ENCODE results near the gene PTTG1IP.

The PTTG1IP gene

DNA sequence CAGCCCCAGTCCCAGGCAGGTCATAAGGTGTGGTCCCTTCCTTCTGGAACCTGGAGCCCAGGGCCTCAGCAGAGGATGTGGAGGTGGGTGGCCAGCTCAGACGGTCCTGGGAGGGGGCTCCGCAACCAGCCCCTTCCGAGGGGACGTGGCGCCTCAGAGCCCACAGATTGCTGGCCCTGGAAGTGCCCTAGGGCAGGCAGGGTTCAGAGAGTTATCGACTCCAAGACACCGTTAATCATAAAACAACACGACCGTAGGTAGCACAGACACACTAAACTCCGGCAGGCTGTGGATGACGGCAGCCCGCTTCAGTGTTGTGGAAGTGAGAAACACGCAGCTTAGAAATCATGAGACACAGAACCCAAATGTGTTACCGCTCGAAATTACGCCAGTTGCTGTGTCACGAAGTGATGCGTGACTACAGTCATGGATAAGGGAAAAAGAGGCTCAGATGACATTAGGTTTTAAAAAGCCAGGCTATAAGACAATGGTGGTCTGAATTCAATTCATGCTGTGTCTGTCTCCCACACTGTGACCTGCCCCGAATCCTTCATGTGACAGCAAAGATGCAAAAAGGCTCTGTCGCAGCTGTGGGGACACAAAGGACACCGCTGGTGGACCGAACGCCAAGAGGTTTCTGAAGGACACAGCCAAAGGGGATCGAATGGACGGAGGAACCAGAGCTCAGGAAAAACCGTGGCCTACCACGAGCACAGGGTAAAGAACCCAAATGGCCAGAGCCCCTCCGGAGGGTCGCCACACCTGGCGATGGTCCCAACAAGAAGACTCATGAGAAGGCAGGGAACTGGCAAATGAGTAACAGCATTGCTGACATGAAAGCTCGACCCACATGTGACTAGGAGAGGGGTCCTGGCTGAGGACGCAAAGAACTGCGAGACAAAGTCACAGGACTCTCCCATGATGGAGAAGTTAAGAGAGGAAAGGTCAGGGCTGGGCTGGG is 53.9 kb downstream of the PTTG1IP start:
- no peak for DNase-seq

DNA sequence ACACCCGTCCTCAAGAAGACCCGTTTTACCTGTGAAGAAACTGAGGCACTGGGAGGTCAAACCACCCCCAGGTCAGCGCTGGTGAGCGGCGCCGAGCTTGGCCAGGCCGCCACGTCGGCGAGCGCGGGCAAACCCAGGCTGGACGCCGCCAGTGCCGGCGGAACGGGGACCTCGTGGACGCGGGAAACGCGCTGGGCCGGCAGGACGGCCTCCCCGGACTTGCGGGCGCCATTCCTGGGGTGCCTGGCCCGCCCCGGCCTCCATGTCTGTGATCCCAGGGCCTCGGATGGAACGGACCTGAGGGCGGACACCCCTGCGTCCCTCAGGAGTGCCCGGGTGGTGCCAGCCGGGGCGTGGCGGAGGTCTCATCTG is 54.9 kb downstream of the PTTG1IP start:
- DNase-seq: no peak

DNA sequence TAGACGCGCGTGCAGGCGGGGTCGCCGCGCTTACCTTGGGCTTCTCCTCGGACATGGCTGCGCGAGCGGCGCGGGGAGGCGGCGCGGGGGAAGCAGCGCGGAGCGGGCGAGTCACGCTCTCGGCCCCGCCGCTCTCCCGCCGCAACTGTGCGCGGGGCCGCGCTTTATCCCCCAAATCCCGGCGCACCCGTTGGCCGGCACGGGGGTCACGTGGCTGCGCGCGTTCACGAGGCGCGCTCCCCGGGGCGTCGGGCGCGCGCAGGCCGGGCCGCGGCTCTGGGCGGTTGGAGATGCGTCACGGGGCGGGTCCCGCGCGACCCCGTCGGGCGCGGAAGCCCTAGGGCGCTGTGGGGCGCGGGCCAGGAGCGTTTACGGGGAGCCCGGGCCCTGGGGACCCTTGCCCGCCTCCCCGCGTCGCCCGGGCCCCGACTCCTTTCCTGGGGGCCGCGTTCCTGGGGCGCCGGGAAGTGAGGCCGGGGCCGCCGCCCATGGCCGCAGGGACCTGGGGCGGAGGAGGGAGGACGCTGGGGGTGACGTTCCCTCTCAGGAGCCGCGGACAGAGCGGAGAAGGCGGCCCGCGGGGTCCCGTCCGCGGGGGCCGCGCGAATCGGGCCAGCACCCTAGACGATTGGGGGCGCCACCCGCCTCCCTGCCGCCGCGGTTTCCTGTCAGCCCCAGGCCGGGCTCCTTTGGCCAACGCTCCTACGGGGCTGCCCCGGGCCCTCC is 55.4 kb downstream of the PTTG1IP start, which contains the start of gene SUMO3:
TSS of gene SUMO3 (minus strand) at position 149 of the 726 bp plus-strand sequence. CDS start at position 55, 94 bp downstream.
- DNase-seq: peak; percentile 45 to 55

DNA sequence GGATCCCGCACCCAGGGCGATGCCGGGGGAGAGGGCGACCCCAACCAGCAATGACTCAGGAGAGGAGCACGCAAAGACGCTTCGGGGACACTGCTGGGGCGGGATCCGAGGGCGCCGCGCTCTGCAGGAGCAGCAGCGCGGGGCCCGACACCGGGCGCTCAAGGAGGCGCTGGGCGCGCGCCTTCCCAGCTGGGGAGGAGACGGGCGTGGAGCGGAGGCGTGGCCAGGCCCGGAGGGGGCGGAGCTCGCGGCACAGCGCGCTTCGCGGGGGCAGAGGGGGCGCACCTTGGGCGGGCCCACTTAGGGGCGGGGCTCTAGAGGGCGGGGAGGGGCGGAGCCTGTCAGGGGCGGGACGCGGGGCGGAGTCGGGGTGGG is 56.0 kb downstream of the PTTG1IP start:
- peak; percentile 71 for DNase-seq

DNA sequence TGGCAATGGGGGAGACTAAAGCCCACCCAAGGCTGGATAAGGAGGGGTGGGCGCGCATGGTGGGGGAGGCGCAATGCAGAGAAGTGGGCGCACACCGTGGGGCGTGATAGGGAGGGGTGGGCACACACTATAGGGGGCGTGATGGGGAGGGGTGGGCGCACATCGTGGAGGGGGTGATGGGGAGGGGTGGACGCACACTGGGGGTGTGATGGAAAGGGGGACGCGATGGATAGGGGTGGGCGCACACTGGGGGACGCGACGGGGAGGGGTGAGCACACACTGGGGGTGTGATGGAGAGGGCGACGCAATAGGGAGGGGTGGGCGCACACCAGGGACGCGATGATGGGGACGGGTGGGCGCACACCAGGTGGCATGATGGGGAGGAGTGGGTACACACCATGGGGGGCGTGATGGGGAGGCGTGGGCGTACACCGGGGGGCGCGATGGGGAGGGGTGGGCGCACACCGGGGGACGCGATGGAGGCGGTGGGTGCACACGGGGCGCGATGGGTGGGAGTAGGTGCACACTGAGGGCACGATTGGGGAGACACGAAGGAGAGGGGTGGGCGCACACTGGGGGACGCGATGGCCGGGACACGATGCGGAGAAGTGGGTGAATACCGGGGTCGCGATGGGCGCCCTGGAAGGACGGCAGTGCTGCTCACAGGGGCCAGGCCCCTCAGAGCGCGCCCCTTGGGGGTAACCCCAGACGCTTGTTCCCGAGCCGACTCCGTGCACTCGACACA is 56.6 kb downstream of the PTTG1IP start:
- no peak for DNase-seq

DNA sequence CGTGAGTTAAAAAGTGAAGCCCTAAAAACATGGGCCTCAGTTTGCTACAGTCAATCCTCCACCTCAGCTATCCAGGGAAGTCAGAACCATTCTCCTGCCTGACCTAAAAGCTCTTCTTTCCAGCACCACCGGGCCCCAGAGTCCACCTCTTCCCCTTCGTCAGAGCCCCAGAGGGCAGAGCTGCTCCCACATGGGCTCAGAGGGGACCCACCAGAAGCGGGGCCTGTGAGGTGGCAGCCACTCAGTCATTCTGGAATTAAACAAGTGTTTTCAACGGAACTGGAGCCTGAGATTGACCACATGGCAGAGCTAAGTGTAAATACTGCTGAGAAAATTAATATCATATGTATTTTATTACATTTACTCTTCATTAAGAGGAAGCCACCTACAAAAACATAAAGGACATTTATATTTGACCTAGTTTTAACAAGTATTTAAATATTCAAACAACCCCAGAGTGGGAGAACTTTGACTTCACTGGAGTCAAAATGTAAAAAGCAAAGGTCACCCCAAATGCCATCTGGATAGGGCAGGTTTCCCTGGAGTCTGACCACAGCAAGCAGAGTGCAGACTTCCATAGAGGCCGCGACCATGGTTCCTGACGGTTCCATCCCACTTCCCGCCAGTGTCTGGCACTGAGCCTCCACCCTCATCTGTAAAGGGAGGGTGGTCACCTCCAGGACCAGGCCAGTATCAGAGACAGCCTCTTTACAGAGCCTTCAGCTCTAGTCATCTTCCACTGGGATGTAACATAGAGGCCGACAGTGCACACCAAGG is 57.5 kb downstream of the PTTG1IP start:
- DNase-seq: no peak

DNA sequence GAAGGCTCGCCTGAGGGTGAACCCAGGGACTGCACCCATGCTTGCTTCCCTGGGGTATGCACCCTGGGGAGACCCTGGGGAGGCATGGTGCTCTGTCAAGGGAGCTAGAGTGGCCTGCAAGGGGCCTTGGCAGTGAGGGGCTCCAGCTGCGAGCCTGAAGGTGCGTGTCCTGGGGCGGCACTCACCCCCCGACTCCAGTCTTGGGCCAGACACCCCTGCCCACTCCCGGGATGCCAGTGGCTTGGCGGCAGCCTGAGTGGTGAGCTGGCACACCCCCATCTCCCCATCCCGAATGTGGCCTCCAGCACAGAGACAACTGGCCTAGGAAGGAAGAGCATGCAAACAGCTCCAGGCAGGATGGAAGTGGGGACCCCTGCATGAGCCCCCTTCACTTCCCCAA is 58.3 kb downstream of the PTTG1IP start:
- no peak for DNase-seq

DNA sequence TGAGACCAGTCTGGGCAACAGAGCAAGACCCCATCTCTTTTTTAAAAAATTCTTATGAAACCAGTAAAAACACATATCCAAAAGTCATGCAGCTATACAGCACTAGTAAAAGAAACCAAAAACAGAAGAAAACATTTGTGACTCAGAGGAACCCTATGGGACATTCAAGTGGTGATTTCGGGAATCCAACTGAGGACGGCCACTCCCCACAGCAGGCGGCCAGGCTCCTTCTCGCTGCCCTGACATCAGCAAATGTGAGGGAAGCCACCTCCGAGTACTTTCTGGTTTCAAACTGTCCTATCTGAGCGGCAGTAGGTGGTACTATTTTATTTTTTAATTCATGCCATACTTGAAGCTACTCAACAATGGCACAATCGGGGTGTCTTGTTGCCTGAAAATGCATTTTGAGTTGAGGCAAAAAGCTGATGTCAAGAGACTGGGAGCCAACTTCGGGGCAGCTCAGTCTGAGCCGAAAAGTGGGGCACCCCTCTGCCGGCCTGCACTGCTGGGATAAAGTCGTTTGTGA is 58.9 kb downstream of the PTTG1IP start:
- no peak for DNase-seq

DNA sequence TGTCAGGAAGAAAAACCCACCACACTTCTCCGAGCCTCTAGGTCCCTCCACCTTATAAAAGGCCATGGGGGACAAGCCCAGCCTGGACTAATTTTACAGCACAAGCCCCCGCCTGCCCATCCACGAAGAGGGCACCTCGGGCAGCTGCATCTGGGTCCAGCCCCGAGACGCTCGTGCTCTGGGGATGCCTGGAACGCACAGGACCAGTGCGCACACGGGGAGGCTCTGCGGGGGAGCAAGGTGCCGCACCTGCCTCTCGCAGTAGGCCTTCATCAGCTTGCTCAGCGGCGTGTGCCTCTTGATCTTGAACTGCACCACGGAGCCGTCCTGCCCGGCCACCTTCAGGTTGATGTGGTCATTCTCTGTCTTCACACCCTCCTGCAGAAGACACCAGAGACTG is 59.8 kb downstream of the PTTG1IP start:
- DNase-seq: no peak

DNA sequence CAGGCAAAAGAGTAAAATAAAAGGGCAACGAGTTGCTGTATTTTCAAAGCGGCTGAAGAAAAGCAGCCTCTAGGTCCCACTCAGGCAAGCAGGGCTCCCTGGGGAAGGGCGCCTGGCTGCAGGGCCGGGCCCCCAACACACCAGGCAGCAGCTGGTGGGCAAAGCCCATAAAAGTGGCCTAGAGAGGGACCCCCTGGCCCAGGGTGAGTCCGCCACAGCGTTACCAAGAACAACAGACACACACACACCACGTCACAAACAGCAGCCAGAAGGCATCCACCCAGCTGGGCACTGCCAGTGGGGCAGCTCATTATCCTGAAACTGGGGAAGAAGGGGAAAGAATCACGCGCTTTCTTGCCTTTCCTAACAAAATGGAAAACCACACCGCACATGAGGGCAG is 60.3 kb downstream of the PTTG1IP start:
- DNase-seq: no peak

DNA sequence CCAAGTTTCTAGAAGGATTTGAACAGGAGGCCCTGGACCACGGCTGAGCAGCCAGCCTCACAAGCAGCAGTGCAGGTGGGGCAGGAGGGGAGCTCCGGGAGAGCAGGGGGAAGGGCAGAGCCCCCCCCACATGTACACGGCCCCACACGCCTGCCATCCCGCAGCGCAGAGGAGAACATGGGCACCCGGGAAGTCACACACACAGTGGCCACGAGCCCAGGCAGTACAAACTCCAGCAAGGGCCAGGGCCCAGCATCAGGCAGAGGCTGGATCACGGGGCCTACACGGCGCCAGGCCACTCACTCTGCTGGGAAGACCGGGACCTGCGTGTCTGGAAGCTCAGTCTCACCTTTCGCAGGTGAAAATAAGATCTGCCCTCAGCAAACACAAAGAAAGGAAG is 60.9 kb downstream of the PTTG1IP start:
- no peak for DNase-seq

DNA sequence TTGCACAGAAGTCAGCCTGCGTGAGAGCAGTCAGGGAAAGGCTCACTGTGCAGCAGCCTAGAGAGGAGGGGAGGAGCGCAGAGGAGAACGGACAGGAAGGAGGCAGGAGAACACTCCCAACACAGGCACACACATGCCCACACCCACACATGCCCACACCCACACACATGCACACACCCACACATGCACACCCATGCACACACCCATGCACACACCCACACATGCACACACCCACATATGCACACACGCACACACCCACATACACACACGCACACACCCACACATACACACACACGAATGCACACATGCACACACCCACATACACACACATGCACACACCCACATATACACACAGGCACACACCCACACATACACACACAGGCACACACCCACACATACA is 62.7 kb downstream of the PTTG1IP start:
- DNase-seq: no peak

DNA sequence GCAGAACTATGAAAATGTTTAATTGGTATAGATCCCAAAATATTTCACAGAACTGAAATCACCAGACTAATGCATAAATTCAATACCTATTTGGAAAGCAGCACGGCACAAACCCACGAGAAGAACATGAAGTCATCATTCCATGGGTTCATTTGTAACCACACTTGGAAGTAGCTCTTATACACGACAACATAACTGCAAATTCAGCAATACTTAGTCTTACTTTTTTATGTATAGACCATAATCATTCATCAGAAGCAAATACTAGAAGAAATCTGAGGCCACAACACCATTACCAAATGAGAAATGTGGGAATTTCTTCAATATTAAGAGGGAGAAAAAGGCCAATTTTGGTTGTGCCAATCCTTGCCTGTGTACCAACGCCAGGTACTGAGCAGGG is 67.6 kb downstream of the PTTG1IP start:
- no peak for DNase-seq

DNA sequence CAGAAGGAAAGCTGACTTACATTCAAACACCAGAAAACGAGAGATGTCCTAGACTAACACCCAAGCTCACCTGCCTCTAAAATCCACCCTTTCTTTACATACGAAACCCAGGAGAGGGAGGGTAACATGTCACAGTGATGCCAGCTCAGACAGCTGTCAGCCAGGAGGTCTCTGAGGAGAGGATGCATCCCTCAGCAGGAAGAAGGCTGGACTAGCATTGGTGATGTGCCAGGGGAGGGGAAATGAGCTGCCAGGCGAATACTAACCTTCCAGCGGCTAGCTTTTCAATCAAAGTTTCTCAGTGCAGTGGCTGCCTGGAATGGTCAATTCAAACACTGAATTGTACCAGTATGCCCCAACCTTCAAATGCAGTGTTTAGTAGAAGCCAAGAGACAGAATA is 68.3 kb downstream of the PTTG1IP start:
- DNase-seq: no peak

DNA sequence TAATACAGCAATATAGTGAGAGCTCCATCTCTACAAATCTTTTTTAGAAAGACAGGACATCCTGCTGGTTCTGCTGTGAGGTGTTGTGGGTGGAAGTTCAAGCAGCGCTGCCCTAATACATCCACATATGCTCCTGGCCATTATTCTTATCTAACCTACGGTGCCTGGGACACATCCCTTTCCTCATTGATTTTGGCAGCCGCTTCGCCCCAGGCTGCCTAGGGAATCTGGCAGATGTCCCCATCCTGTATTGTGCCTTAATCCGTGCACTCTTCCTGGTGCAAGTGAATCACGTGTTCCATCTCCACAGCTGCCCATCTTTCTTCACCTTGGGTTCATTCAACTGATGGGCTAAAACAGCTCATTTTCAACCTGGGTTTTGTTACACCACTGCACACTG is 68.7 kb downstream of the PTTG1IP start:
- DNase-seq: no peak

DNA sequence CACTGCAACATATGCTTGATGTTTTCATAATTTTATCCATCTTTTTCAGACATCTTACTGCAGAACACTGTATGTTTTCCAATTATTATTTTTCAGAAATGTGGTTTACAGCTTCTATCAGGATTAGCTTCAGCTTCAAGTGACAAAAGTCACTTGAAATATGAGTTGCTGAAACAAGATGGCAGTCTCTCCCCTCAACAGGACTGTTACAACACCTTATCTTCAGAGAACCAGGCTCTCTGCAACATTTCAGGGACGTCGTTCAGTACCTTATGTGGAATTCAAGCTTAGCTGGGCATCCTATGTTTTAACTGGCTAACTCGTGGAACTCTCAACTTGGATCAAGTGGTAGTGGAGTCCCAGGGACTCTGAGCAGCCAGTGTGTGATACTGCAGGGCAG is 69.8 kb downstream of the PTTG1IP start:
- no peak for DNase-seq

DNA sequence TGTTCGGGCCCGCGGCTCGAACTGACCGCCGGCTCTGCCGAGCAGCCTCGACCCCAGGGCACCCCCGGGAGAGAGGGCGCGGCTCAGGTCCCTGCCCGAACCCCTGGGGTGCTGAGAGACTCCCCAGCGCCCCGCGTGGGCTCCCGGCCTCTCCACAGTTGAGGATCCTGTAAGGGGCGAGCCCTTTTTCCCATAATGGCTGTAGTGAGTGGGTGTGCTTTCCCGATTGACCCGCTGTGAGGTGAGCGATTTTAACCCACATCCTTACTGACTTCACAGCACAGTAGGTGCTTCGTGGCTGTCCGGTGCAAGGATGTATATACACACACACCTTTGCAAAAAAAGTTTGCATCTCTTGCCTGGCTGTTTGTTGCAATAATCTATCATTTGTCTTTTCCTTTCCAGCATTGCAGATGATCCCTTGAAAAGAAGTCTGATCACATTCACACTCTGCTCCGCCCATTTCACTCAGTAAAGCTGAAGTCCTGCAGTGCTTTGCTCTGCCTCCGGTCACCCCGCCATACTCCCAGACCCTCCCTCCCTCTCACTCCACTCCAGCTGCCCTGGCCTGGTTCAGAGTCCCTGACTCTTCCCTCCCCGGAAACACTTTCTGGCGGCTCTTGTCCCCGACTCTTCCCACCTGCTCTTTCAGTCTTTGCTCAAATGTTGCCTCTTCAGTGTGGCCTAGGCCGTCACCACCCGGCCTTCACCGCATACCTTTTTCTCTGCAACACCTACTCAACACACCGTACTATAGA is 70.9 kb downstream of the PTTG1IP start:
- DNase-seq: no peak

DNA sequence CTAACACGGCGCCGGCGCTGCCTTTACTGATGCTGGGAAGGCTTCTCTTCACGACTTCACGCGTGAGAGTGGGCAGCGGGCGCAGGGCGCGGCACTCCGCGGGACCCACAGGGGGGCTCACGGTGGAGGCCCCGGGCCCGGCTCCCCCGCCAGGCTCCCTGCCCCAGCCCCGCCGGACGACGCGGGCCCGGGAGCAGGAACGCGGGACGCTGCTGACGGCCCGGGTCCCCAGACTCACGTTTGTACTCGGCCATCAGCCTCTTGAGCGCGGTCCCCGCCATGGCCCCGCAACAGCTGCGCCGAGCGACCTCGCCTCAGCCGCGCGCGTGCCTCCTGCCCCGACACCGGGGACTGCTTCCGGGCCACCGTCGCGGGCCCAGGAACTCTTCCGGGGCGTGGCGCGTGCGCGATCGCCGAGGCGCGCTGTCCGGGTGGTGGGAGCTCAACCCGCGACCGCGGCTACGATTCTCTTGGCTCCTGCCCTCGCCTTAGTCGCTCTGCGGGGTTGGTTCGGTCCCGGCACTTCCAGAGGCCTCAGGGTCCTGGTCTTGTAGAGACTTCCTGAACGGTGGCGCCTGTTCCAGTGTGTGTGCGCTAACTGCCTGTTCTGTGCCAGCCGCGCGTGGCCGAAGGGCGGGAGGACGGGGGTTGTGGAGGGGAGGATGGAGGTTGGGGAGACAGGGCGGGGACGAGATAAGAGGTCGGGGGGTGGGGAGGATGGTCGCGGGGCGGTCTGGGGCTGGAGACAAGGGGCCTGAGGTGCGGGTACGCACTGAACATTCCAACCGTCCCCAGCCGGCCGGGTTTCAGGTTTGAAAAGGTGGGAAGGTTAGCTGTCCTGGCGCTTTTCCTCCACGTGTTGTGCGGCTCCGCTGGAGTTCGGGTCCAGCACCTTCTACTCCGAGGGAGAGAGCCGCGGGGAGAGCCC is 71.8 kb downstream of the PTTG1IP start, which contains the start of gene UBE2G2:
TSS of gene UBE2G2 (minus strand) at position 353 of the 928 bp plus-strand sequence. CDS start at position 281, 72 bp downstream.
- DNase-seq: peak; percentile 65 to 76

DNA sequence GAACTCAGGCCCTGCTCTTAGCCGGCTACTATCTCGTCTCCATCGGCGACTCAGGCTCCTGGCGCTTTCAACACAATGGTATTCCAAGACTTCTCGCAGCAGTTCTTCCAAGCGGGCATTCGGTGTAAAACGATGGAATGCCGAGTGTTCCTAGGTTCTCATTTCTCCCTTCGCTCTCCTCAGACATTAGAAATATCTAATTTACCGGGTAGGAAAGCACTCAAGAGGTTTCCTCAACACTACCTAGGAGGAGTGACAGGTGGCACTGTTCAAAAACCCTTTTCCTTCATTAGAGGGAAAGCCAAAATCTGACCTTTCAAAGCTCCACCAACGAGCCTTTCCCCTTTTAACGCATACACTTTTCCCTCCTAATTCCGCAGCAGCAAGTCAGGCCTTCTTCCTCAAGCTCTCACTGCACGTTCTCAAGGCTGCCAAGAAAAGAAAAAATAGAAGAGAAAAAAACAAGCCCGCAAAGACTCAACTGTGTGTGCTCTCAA is 72.5 kb downstream of the PTTG1IP start:
- DNase-seq: peak in 1 of 2 experiments; percentile 31

DNA sequence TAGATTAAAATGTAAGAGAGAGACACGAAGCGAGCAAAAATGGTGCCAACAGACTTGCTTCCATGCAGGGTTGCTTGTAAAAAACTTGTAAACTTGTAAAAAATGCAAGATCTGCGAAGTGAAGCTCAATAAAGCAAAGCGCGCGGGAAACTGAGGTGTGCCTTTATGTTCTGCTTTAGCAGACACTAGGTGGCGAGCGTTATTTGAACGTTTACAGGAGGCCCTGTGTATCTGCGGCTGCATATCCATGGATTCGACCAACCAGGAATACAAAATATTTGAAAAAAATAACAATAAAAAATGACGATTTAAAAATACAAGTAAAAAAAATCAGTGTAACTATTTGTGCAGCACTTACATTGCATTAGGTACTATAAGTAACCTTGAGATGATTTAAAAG is 73.4 kb downstream of the PTTG1IP start:
- peak; percentile 32 to 45 for DNase-seq

Measured in NCI-H2081 (cell line).